Epithelial cell of esophagus (primary cell): ENCODE measurements around the gene FAAP20.

Experiments used
- DNase-seq: peaks from one replicate; pipeline ENCODE4 v3.0.0; 2010; ENCODE audit warnings: low read depth
- H3K4me3 ChIP-seq: 2 replicates; pipeline ENCODE4 v1.5.1; 2011; ENCODE audit warnings: mild to moderate bottlenecking, low read length, control low read depth
- TF ChIP-seq, protein P1 (sequence below): IDR thresholded peaks from 2 replicates; pipeline ENCODE4 v1.5.1; 2011; ENCODE audit warnings: low read depth, mild to moderate bottlenecking, low read length, control low read depth, inconsistent platforms; ENCODE audit not compliant: insufficient read depth; ENCODE audit errors: missing control alignments

Gene FAAP20

DNA sequence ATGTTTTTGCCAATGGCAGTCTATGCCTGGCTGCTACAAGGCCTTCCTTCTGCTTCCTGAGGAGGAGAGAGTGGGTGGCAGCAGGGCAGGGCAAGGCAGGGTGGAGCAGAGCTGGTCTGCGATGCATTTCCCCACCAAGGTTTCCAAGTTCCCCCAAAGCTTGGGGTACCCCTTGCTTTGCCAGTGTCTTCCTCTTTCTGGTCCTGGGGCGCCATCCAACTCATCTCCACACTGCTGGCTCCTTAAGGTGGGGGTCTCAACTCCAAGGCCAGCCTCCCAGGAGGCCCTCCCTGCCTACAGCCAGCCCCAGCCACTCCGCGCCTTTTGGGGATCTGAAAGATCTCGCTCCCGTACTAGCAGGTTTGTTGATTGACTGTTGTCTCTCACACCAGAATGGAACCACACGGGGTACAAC is 29.6 kb upstream of the FAAP20 start:
- H3K4me3 ChIP-seq = no peak overlapping the region
- TF ChIP-seq, protein P1, sequence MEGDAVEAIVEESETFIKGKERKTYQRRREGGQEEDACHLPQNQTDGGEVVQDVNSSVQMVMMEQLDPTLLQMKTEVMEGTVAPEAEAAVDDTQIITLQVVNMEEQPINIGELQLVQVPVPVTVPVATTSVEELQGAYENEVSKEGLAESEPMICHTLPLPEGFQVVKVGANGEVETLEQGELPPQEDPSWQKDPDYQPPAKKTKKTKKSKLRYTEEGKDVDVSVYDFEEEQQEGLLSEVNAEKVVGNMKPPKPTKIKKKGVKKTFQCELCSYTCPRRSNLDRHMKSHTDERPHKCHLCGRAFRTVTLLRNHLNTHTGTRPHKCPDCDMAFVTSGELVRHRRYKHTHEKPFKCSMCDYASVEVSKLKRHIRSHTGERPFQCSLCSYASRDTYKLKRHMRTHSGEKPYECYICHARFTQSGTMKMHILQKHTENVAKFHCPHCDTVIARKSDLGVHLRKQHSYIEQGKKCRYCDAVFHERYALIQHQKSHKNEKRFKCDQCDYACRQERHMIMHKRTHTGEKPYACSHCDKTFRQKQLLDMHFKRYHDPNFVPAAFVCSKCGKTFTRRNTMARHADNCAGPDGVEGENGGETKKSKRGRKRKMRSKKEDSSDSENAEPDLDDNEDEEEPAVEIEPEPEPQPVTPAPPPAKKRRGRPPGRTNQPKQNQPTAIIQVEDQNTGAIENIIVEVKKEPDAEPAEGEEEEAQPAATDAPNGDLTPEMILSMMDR = no peak
- DNase-seq = no peak

DNA sequence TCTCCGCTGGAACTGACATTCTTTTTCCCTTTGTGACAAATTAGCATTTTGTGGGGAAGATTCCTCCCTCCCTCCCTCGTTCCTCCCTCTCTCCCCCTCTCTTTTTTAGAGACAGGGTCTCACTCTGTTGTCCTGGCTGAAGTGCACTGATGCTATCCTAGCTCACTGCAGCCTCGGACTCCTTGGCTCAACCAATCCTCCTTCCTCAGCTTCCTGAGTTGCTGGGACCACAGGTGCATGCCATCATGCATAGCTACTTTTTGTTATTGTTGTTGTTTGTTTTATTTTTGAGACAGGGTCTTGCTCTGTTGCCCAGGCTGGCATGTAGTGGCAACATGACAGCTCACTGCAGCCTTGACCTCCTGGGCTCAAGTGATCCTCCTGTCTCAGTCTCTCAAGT is 26.7 kb upstream of the FAAP20 start:
- no peak for DNase-seq
- TF ChIP-seq, protein P1 = no peak
- H3K4me3 ChIP-seq = no peak overlapping the region

DNA sequence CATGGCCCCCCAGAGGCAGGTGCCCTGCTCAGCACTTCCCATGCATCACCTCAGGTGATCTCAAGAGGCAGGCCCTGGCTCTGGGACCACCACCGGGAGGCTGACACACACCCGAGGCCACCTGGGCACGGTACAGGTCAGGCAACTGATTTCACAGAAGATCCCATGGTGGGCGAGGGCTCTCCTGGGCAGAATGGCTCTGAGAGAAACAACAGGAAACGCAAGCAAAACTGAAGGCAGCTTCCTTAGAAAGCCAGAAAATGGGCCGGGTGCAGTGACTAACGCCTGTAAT is 22.1 kb upstream of the FAAP20 start:
- no peak overlapping the region for H3K4me3 ChIP-seq
- TF ChIP-seq, protein P1 = no peak
- DNase-seq = no peak

DNA sequence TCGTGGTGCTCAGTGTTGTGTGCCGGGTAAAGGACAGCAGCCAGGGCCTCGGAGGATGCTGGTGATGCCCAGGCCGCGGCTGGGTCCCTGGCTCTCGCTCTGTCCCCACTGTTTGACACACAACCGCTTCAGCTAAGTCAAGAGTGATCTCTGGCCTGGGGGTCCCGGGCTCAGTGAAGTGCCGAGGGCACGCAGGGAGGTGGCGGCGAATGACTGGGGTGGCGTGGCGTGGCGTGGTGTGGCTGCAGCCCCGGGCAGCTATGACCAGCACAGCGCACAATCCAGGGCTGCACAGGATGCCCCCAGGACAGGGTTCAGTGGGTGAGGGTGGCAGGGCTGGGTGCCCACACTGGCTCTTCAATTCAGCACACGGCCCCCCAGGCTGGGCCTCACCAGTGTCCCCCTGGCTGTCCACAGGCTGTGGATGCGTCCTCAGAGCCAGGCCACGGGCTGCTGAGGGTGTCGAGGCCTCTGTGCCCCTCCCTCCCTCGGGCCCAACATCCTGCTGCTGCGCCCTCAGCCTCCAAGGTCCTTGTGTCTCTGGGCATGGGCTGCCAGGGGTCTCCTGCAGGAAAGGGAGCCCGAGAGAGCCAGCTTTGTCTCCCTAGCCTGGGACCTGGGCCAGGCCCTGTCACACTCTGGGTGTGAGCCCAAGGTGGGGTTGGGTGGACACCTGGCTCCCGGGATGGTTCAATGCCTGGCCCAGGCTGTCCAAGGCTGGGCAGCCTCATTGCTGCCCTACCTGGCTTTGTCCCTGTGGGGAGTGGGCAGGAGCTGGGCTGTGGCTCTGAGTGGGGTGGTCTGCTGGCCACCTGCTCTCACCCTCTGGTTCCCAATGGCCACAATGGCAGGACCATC is 21.6 kb upstream of the FAAP20 start:
- DNase-seq = no peak
- no peak overlapping the region for H3K4me3 ChIP-seq
- TF ChIP-seq, protein P1 = no peak

DNA sequence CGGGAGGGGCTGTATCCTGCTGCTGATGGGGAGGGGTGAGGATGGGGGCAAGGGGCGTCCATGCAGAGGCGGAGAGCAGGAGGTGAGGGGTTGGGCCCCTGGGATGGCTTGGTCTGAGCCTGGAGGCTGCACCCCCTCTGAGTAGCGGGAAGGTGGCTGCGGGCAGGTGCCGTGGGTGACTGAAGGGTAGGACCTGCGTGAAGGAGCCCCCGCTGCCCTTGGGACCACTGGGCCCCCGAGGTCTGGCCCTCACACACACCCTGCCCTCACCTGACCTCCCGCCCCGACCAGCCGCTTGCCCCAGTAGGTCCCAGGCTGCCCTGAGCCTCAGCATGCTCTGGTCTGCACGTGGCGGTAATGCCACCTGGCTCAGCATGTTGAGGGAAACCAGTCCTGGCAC is 20.8 kb upstream of the FAAP20 start:
- DNase-seq = no peak
- TF ChIP-seq, protein P1 = no peak
- H3K4me3 ChIP-seq = no peak overlapping the region

DNA sequence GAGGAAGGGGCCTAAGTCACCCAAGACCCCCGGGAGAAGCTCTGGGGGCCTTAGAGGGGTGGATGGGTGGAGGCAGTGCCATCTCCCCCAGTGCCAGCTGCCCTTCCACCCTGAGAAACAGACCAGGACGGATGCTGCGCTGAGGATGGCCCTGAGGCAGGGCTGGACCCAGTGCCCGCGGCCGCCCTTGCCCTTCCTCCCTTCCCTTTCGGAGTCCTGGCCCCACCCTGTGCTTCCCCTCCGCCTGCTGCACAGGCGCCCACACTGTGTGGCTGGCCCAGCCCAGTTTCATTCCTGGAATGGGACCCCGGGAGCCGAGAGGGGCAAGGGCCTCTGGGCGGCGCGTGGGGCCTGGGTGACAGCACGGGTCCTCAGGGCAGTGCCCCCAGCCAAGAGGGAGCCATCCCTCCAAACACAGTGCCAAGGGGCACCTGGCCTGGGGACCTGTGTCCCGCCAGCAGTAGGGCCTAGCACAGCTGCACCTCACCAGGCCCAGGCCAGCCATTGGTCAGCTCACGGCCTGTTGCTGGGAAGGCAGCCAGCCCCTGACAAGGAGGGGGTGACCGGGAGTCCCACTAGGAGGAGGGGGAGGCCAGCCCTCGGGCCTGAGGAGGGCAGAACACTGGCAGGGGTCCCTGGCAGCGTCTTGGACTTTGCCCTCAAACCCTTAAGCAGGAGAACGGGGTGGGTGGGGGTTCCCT is 20.1 kb upstream of the FAAP20 start:
- DNase-seq = no peak
- no peak overlapping the region for H3K4me3 ChIP-seq
- TF ChIP-seq, protein P1 = no peak
